Cardiac septum (tissue), 1 donor: ENCODE data around the gene RPN2. TPM values are rescaled to one million over a fixed set of nuclear protein-coding genes. Genes with fewer than 3 reads are reported as not detected.
A peak's percentile ranks its signal among the peaks of the same experiment; 100 is the strongest.

ENCODE experiments used
- DNase-seq: peaks from one replicate; pipeline ENCODE4 v3.0.0-alpha.2; 2020; ENCODE audit warnings: low spot score
- intact Hi-C: fragments of 100-400 bp; cut with DNase I; formaldehyde crosslinking; loops from one replicate; pipeline ENCODE4 v1.14.0; 2022
- total RNA-seq: library from RNA; stranded (reverse); fragmentation: NEBNext Ultra II Directional; extraction: Animal tissue kit (Norgen Biotek cat#: 25700); gene quantifications from one replicate; pipeline ENCODE4 v1.2.1, GENCODE V29; 2021
- donor health status: DM: no; HTN: no; CAD: no.

RPN2 gene
- total RNA-seq, 1 donor from 2014 or later, result 94.9 TPM

- intact Hi-C loops, result no loop called here
- DNase-seq, result no peak
These were observed 6.3 kb upstream of the RPN2 start for GRCh38 chr20:37172836-37173235.

- no peak for DNase-seq
- intact Hi-C loops, result no loop called here
These were observed 774 bp downstream of the RPN2 start for GRCh38 chr20:37179683-37180524.

- intact Hi-C loops, result no loop called here
- DNase-seq, result no peak
These were observed 6.6 kb downstream of the RPN2 start for GRCh38 chr20:37185686-37186085.

DNA sequence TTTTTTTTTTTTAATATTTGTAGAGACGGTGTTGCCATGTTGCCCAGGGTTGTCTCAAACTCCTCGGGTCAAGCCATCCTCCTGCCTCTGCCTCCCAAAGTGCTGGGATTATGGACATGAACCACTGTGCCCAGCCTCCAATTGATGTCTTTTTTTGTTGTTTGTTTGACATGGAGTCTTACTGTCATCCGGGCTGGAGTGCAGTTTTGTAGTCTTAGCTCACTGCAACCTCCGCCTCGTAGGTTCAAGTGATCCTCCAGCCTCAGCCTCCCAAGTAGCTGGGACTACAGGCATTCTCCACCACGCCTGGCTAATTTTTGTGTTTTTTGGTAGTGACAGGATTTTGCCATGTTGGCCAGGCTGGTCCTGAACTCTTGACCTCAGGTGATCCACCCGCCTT, 9.7 kb downstream of the RPN2 start:
- DNase-seq, result no peak
- intact Hi-C loops, result no loop called here

GRCh38 chr20:37189416-37190016, 10.4 kb downstream of the RPN2 start:
- intact Hi-C loops, result loop anchor here (10.0 kb wide), 1 partner anchor 195 kb away; no protein-coding TSS in a partner anchor
- DNase-seq, result no peak

GRCh38 chr20:37190354-37191112, 11.4 kb downstream of the RPN2 start:
- intact Hi-C loops, result loop anchor here (10.0 kb wide), 1 partner anchor 194 kb away; no protein-coding TSS in a partner anchor
- DNase-seq, result no peak

GRCh38 chr20:37192137-37192854, 13.2 kb downstream of the RPN2 start:
- DNase-seq, result peak; percentile 91
- intact Hi-C loops, result loop anchor here (10.0 kb wide), 1 partner anchor 193 kb away; no protein-coding TSS in a partner anchor

DNA sequence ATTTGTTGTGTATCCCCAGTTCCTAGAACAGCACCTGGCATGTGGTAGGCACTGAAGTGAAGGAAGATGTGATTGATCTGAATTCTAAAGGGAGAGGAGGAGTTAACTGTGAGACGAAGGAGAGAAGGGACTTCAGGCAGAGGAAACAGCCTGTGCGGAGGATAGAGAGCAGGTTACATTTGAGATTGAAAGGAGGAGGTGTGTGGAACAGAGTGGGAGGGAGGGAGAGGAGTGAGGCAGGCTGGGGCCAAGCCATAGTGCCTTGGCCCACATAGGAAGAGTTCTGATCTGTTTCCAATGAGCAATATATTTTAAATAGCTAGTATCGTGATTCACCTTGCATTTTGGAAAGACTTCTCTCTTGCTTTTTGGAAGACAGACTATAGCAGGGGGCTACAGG, 14.1 kb downstream of the RPN2 start:
- DNase-seq, result no peak
- intact Hi-C loops, result loop anchor here (10.0 kb wide), 1 partner anchor 192 kb away; no protein-coding TSS in a partner anchor

- intact Hi-C loops, result loop anchor here (2.0 to 10.0 kb wide), 2 partner anchors 191 to 341 kb away; no protein-coding TSS in a partner anchor
- no peak for DNase-seq
These were observed 14.7 kb downstream of the RPN2 start for GRCh38 chr20:37193821-37194220.

DNA sequence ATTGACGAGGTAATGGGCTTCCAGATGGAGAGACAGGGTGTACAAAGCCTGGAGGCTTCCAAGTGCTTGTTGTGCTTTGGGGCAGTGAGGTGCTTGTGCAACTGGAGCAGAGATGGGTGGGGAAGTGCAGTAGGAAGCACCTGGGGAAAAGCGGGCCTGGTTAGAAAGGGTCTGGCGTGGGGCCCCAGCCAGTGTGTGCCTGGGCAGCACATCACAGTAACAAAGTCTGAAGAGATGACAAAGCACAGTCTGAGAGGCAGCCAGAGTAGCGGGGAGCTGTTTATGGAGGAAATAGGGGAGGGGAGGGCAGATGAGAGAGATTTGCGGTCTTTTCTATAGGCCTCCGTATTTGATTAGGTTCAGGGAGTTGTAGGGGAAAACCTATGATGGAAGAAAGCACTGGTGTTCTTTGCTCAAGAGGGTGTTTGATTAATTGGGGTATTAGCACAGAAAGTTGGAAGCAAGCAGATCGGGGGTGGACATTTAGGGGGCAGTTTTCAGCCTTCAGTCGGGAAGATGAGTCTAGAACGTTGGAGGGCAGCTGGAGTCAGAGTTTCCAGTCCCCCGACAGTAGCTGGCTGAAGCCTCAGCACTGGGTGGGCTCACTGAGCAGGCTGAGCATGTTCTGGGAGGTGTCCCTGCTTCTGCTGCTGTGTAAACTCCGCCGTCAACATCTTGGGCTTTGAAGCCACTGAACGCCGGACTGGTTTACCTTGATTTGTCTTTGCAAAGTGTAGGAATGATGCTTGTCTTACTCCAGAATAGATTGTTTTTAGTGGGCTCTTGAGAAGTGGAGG, 15.7 kb downstream of the RPN2 start:
- DNase-seq, result no peak
- intact Hi-C loops, result loop anchor here (2.0 to 10.0 kb wide), 2 partner anchors 190 to 340 kb away; no protein-coding TSS in a partner anchor

- intact Hi-C loops, result loop anchor here (10.0 kb wide), 1 partner anchor 186 kb away; no protein-coding TSS in a partner anchor
- no peak for DNase-seq
These were observed 20.0 kb downstream of the RPN2 start for GRCh38 chr20:37198932-37199660.

GRCh38 chr20:37200376-37200775, 21.2 kb downstream of the RPN2 start:
- intact Hi-C loops, result no loop called here
- DNase-seq, result no peak

GRCh38 chr20:37200926-37201826, 22.0 kb downstream of the RPN2 start:
- intact Hi-C loops, result no loop called here
- no peak for DNase-seq

- intact Hi-C loops, result no loop called here
- DNase-seq, result no peak
These were observed 22.7 kb downstream of the RPN2 start for GRCh38 chr20:37201827-37202162.

GRCh38 chr20:37202267-37202943, 23.3 kb downstream of the RPN2 start:
- DNase-seq, result no peak
- intact Hi-C loops, result no loop called here

DNA sequence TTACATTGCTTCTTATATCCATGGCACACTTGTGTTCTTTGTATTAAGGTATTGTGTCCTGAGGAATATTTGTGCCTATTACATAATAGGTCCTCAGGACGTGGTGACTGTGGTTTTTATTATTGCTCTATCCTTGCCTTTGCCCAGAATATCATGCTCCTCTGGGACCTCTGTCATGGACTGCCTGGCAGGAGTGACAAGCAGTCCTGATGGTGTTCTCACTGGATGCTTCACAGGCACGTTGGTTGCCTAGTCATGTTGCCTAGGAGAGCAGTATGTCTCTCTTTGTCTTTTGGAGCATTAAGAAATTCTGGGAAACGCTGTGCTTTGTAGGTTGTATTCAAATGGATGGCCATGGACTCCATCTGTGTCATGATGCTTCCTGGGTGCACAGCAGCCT, 24.9 kb downstream of the RPN2 start:
- no peak for DNase-seq
- intact Hi-C loops, result no loop called here

- DNase-seq, result no peak
- intact Hi-C loops, result no loop called here
These were observed 26.0 kb downstream of the RPN2 start for GRCh38 chr20:37205130-37205529.
